Transverse colon (tissue), 4 donors: ENCODE results near the gene MEF2D.

ENCODE experiments used
- CTCF ChIP-seq, 5 experiments: fragments of 200-600 bp in 3 of 5; fragments of 450-650 bp in 2 of 5; sonication (generic) in 3 of 5; IDR thresholded peaks; 1 replicate in 2 of 5; 2 replicates in 3 of 5; pipeline ENCODE4 v1.5.1; 2016 to 2017; ENCODE audit warnings: antibody characterized with exemption in 5 of 5, inconsistent platforms in 3 of 5, mild to moderate bottlenecking in 2 of 5, moderate library complexity in 1 of 5
- EP300 ChIP-seq: sonication (generic); formaldehyde crosslinking; IDR thresholded peaks from one replicate; pipeline ENCODE4 v1.6.1; 2017; ENCODE audit warnings: antibody characterized with exemption, low read depth
- POLR2A ChIP-seq: fragments of 450-650 bp; IDR thresholded peaks from one replicate; pipeline ENCODE4 v1.6.1; 2016; ENCODE audit warnings: antibody characterized with exemption, mild to moderate bottlenecking, moderate library complexity
- POLR2AphosphoS5 ChIP-seq, 3 donors: sonication (generic); formaldehyde crosslinking; IDR thresholded peaks; one replicate each; pipeline ENCODE4 v1.6.1; 2016; ENCODE audit warnings: antibody characterized with exemption in 3 of 3

GRCh38 chr1:156497743-156498431 lies 2.7 kb downstream of the MEF2D start:
- no peak for TF ChIP-seq POLR2AphosphoS5 (IDR thresholded peaks at IDR 0.05)
- TF ChIP-seq CTCF (IDR thresholded peaks at IDR 0.05), result no peak
- no peak for TF ChIP-seq POLR2A
- no peak for TF ChIP-seq EP300
